ENCODE measurements around the gene SUGP1.

- TF ChIP-seq MAX (IDR thresholded peaks at IDR 0.05): no peak
- TF ChIP-seq CTCF (IDR thresholded peaks at IDR 0.05; ENCODE audit: low read depth, low read length, missing input control): no peak
These were observed 40.5 kb downstream of the SUGP1 start for GRCh38 chr19:19279853-19280252.
